IgD-negative memory B cell (primary cell): ENCODE measurements around the gene ARID3B. TPM values are rescaled to one million over a fixed set of nuclear protein-coding genes. Genes with fewer than 3 reads are reported as not detected.

Experiments used
- H3K27ac Mint-ChIP-seq, 3 donors: one replicate each; pipeline ENCODE4 v1.8.0; 2020 to 2022; ENCODE audit warnings: mild to moderate bottlenecking in 3 of 3, mixed read lengths in 3 of 3, moderate library complexity in 1 of 3
- H3K27me3 Mint-ChIP-seq: one replicate; pipeline ENCODE4 v1.8.0; 2021; ENCODE audit warnings: mixed read lengths
- H3K36me3 Mint-ChIP-seq: one replicate; pipeline ENCODE4 v1.8.0; 2020; ENCODE audit warnings: mild to moderate bottlenecking, mixed read lengths
- H3K4me1 Mint-ChIP-seq, 3 donors: one replicate each; pipeline ENCODE4 v1.8.0; 2020 to 2022; ENCODE audit warnings: mixed read lengths in 3 of 3, mild to moderate bottlenecking in 1 of 3
- H3K4me3 Mint-ChIP-seq, 4 donors: one replicate each; pipeline ENCODE4 v1.8.0; 2020 to 2022; ENCODE audit warnings: mild to moderate bottlenecking in 4 of 4, mixed read lengths in 4 of 4, moderate library complexity in 3 of 4
- H3K9me3 Mint-ChIP-seq, 3 donors: one replicate each; pipeline ENCODE4 v1.8.0; 2020 to 2021; ENCODE audit warnings: mixed read lengths in 3 of 3, mild to moderate bottlenecking in 1 of 3
- polyA plus RNA-seq: library from polyadenylated mRNA; unstranded; fragments of 300-500 nt; fragmentation: Illumina TruSeq; gene quantifications from one replicate; pipeline ENCODE4 v1.2.3, GENCODE V29; 2021

The ARID3B gene
- polyA plus RNA-seq, 1 donor from 2014 or later = 14.4 TPM

- no peak overlapping the region for H3K4me3 Mint-ChIP-seq
- H3K27ac Mint-ChIP-seq = peak overlapping the region in 1 of 3 donors; percentile 5
- no peaks in the 10 kb centered on the region for H3K9me3 Mint-ChIP-seq
- no peaks in the 10 kb centered on the region for H3K27me3 Mint-ChIP-seq
- H3K36me3 Mint-ChIP-seq = peaks cover 2% of the 10 kb centered on the region
- H3K4me1 Mint-ChIP-seq = peaks cover 9 to 14% (median 11%) of the 10 kb centered on the region in 3 donors
Observed at GRCh38 chr15:74635228-74635627, 94.2 kb downstream of the ARID3B start.

GRCh38 chr15:74636984-74637383 lies 96.0 kb downstream of the ARID3B start:
- Mint-ChIP-seq H3K9me3 (no peaks in the 10 kb centered on the region), H3K36me3 (peaks cover 2% of the 10 kb centered on the region), H3K4me1 (peaks cover under 1 to 2% (median 2%) of the 10 kb centered on the region in 3 donors), H3K4me3 (no peak overlapping the region), H3K27ac (no peak overlapping the region), H3K27me3 (no peaks in the 10 kb centered on the region)

GRCh38 chr15:74641151-74641550 lies 100.1 kb downstream of the ARID3B start:
- H3K36me3 Mint-ChIP-seq = peaks cover 3% of the 10 kb centered on the region
- H3K4me3 Mint-ChIP-seq = no peak overlapping the region
- no peaks in the 10 kb centered on the region for H3K27me3 Mint-ChIP-seq
- peaks cover 0 to 4% (median 3%) of the 10 kb centered on the region in 3 donors for H3K4me1 Mint-ChIP-seq
- no peaks in the 10 kb centered on the region for H3K9me3 Mint-ChIP-seq
- H3K27ac Mint-ChIP-seq = peak overlapping the region in 1 of 3 donors; percentile 48

- H3K27me3 Mint-ChIP-seq = no peaks in the 10 kb centered on the region
- H3K27ac Mint-ChIP-seq = no peak overlapping the region
- peaks cover 3% of the 10 kb centered on the region for H3K36me3 Mint-ChIP-seq
- peaks cover 4 to 6% (median 6%) of the 10 kb centered on the region in 3 donors for H3K4me1 Mint-ChIP-seq
- H3K4me3 Mint-ChIP-seq = no peak overlapping the region
- H3K9me3 Mint-ChIP-seq = no peaks in the 10 kb centered on the region
Observed at GRCh38 chr15:74642348-74642733, 101.3 kb downstream of the ARID3B start.

GRCh38 chr15:74642734-74643664 lies 102.0 kb downstream of the ARID3B start:
- Mint-ChIP-seq H3K9me3 (no peaks in the 10 kb centered on the region), H3K27ac (peak overlapping the region in 1 of 3 donors; percentile 80), H3K4me3 (no peak overlapping the region), H3K4me1 (peaks cover 4 to 6% (median 6%) of the 10 kb centered on the region in 3 donors), H3K27me3 (no peaks in the 10 kb centered on the region), H3K36me3 (peaks cover 3% of the 10 kb centered on the region)

- Mint-ChIP-seq H3K27ac (peak overlapping the region in 2 of 3 donors; percentile 78 to 80), H3K27me3 (no peaks in the 10 kb centered on the region), H3K36me3 (peaks cover 5% of the 10 kb centered on the region), H3K9me3 (no peaks in the 10 kb centered on the region), H3K4me1 (peaks cover 4 to 6% (median 6%) of the 10 kb centered on the region in 3 donors), H3K4me3 (no peak overlapping the region)
Observed at GRCh38 chr15:74643665-74644204, 102.7 kb downstream of the ARID3B start.

- no peaks in the 10 kb centered on the region for H3K27me3 Mint-ChIP-seq
- peaks cover 5% of the 10 kb centered on the region for H3K36me3 Mint-ChIP-seq
- no peak overlapping the region for H3K4me3 Mint-ChIP-seq
- no peaks in the 10 kb centered on the region for H3K9me3 Mint-ChIP-seq
- H3K4me1 Mint-ChIP-seq = peaks cover 4 to 6% (median 6%) of the 10 kb centered on the region in 3 donors
- H3K27ac Mint-ChIP-seq = no peak overlapping the region
Observed at GRCh38 chr15:74646480-74646879, 105.5 kb downstream of the ARID3B start.

Other genes starting within 250 kb of the ARID3B start
- gene CYP11A1, start 173.6 kb upstream of the ARID3B start, polyA plus RNA-seq = not detected
- 5.0 TPM for gene SEMA7A, start 107.3 kb upstream of the ARID3B start, polyA plus RNA-seq
- 123 TPM for gene UBL7, start 80.1 kb upstream of the ARID3B start, polyA plus RNA-seq
- 86.2 TPM for gene CLK3, start 74.6 kb downstream of the ARID3B start, polyA plus RNA-seq
- 18.5 TPM for gene EDC3, start 154.8 kb downstream of the ARID3B start, polyA plus RNA-seq
- not detected for gene CYP1A1, start 184.3 kb downstream of the ARID3B start, polyA plus RNA-seq
- not detected for gene CYP1A2, start 207.6 kb downstream of the ARID3B start, polyA plus RNA-seq
- gene CSK, start 240.9 kb downstream of the ARID3B start, polyA plus RNA-seq = 214 TPM